Neuronal stem cell (in vitro differentiated cells): ENCODE data around the gene DOCK7.

Source experiments
- DNase-seq: peaks from one replicate; pipeline ENCODE4 v3.0.0-alpha.2; 2013; ENCODE audit warnings: low spot score
- H2AFZ ChIP-seq: one replicate; pipeline ENCODE4 v1.6.1; 2013; ENCODE audit warnings: mild to moderate bottlenecking, low read length, inconsistent platforms
- H2AK5ac ChIP-seq: 2 replicates; pipeline ENCODE4 v1.6.1; 2013; ENCODE audit warnings: low read depth, mild to moderate bottlenecking, inconsistent platforms, low read length, moderate library complexity, mixed read lengths
- H2BK120ac ChIP-seq: 2 replicates; pipeline ENCODE4 v1.6.1; 2013; ENCODE audit warnings: low read depth, mild to moderate bottlenecking, inconsistent platforms, low read length, moderate library complexity, mixed read lengths
- H2BK12ac ChIP-seq: one replicate; pipeline ENCODE4 v1.6.1; 2013; ENCODE audit warnings: low read length, inconsistent platforms
- H2BK15ac ChIP-seq: 2 replicates; pipeline ENCODE4 v1.6.1; 2013; ENCODE audit warnings: mild to moderate bottlenecking, low read length, inconsistent platforms, mixed read lengths
- H2BK5ac ChIP-seq: one replicate; pipeline ENCODE4 v1.6.1; 2013; ENCODE audit warnings: inconsistent platforms, mild to moderate bottlenecking, low read length, moderate library complexity
- H3K14ac ChIP-seq: one replicate; pipeline ENCODE4 v1.6.1; 2013; ENCODE audit warnings: low read length, inconsistent platforms
- H3K18ac ChIP-seq: 2 replicates; pipeline ENCODE4 v1.6.1; 2013; ENCODE audit warnings: low read length, inconsistent platforms
- H3K23ac ChIP-seq: 2 replicates; pipeline ENCODE4 v1.6.1; 2013; ENCODE audit warnings: low read depth, mild to moderate bottlenecking, mixed read lengths, low read length, inconsistent platforms; ENCODE audit not compliant: poor library complexity
- H3K27ac ChIP-seq: replicated peaks from 3 replicates; pipeline ENCODE4 v1.5.1; 2013; ENCODE audit warnings: low read length, inconsistent platforms
- H3K27me3 ChIP-seq, 3 experiments: 2 replicates each; pipeline ENCODE4 v1.6.1; 2013; ENCODE audit warnings: low read length in 3 of 3, mild to moderate bottlenecking in 2 of 3, inconsistent platforms in 1 of 3, low read depth in 1 of 3, mixed read lengths in 1 of 3, moderate library complexity in 1 of 3; ENCODE audit not compliant: control insufficient read depth in 3 of 3, insufficient read depth in 3 of 3
- H3K36me3 ChIP-seq, 2 donors: replicated peaks in 1 of 2; 2 replicates each; pipeline ENCODE4 v1.6.1; 2013; ENCODE audit warnings: low read length in 2 of 2; ENCODE audit not compliant: control insufficient read depth in 2 of 2, insufficient read depth in 2 of 2
- H3K4ac ChIP-seq: 2 replicates; pipeline ENCODE4 v1.6.1; 2013; ENCODE audit warnings: inconsistent platforms, mild to moderate bottlenecking, low read length, moderate library complexity
- H3K4me1 ChIP-seq, 2 donors: 1 replicate in 1 of 2; 2 replicates in 1 of 2; pipeline ENCODE4 v1.6.1; 2013; ENCODE audit warnings: low read length in 2 of 2, low read depth in 1 of 2; ENCODE audit not compliant: control insufficient read depth in 2 of 2, insufficient read depth in 1 of 2
- H3K4me2 ChIP-seq: one replicate; pipeline ENCODE4 v1.6.1; 2013; ENCODE audit warnings: mild to moderate bottlenecking, low read length, inconsistent platforms; ENCODE audit not compliant: insufficient read depth, poor library complexity, severe bottlenecking
- H3K4me3 ChIP-seq, 2 donors: 2 replicates each; pipeline ENCODE4 v1.5.1; 2013; ENCODE audit warnings: low read length in 2 of 2, mild to moderate bottlenecking in 2 of 2, inconsistent platforms in 1 of 2, moderate library complexity in 1 of 2
- H3K79me1 ChIP-seq: one replicate; pipeline ENCODE4 v1.6.1; 2013; ENCODE audit warnings: low read depth, mild to moderate bottlenecking, inconsistent platforms, low read length, moderate library complexity
- H3K9ac ChIP-seq: one replicate; pipeline ENCODE4 v1.6.1; 2013; ENCODE audit warnings: mild to moderate bottlenecking, low read depth, low read length, inconsistent platforms; ENCODE audit not compliant: poor library complexity
- H3K9me3 ChIP-seq, 2 donors: replicated peaks in 1 of 2; 2 replicates each; pipeline versions ENCODE3 to v1.6.1; 2013; ENCODE audit warnings: low read length in 2 of 2, mild to moderate bottlenecking in 2 of 2, inconsistent platforms in 1 of 2, low read depth in 1 of 2, mixed read lengths in 1 of 2, moderate library complexity in 1 of 2; ENCODE audit not compliant: control insufficient read depth in 2 of 2, insufficient read depth in 1 of 2
- H4K8ac ChIP-seq: one replicate; pipeline ENCODE4 v1.6.1; 2013; ENCODE audit warnings: low read depth, mild to moderate bottlenecking, inconsistent platforms, low read length, moderate library complexity
- H4K91ac ChIP-seq: one replicate; pipeline ENCODE4 v1.6.1; 2013; ENCODE audit warnings: low read length, low read depth, mild to moderate bottlenecking, inconsistent platforms; ENCODE audit not compliant: poor library complexity
- WGBS, 2 donors: extraction: QIAGEN DNeasy Blood & Tissue Kit; methylation state at CpG; one replicate each; pipeline ENCODE4 v1.1.7; 2013; ENCODE audit warnings: missing lambda C conversion rate in 2 of 2, mixed read lengths in 1 of 2; ENCODE audit not compliant: insufficient read length in 2 of 2, insufficient replicate concordance in 1 of 2; ENCODE audit errors: extremely low coverage in 2 of 2; 5-methylcytosine and 5-hydroxymethylcytosine counted together

Gene DOCK7

DNA sequence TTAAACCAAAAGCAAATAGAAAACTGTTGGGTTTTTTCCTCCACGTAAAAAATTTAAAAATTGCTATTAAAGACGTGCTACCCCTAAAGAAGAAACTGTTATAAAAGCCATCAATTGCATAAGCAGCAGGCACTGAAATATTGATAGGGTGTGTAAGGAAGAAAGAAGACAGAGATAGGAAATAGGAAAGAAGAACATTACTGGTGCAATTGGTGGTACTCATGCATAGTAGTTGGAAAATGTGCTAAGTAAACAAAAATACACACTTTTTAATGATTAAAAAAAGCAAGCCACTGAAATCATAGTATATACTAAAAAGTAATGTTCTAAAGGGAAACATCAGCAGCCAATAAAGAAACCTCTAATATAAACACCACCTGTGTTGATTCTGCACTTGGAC lies 143.6 kb downstream of the DOCK7 start:
- no peak overlapping the region for H3K23ac ChIP-seq
- no peak overlapping the region for H2BK12ac ChIP-seq
- H3K36me3 ChIP-seq = peaks cover 1 to 61% of the 10 kb centered on the region in 2 donors
- DNase-seq = no peak
- H3K4ac ChIP-seq = no peak overlapping the region
- H3K4me2 ChIP-seq = no peak overlapping the region
- no peak overlapping the region for H2AFZ ChIP-seq
- no peak overlapping the region for H2AK5ac ChIP-seq
- no peak overlapping the region for H3K27ac ChIP-seq
- H3K4me1 ChIP-seq = no peaks in the 10 kb centered on the region
- H3K18ac ChIP-seq = no peak overlapping the region
- H4K8ac ChIP-seq = no peak overlapping the region
- no peaks in the 10 kb centered on the region for H3K9me3 ChIP-seq
- no peak overlapping the region for H3K4me3 ChIP-seq
- no peaks in the 10 kb centered on the region for H3K79me1 ChIP-seq
- no peak overlapping the region for H2BK5ac ChIP-seq
- H3K27me3 ChIP-seq = no peaks in the 10 kb centered on the region
- H2BK15ac ChIP-seq = no peak overlapping the region
- H3K14ac ChIP-seq = no peak overlapping the region
- no CpG with 5 or more reads among the region's 2 CpGs for WGBS, 2 donors
- H2BK120ac ChIP-seq = no peak overlapping the region
- no peak overlapping the region for H4K91ac ChIP-seq
- no peak overlapping the region for H3K9ac ChIP-seq

DNA sequence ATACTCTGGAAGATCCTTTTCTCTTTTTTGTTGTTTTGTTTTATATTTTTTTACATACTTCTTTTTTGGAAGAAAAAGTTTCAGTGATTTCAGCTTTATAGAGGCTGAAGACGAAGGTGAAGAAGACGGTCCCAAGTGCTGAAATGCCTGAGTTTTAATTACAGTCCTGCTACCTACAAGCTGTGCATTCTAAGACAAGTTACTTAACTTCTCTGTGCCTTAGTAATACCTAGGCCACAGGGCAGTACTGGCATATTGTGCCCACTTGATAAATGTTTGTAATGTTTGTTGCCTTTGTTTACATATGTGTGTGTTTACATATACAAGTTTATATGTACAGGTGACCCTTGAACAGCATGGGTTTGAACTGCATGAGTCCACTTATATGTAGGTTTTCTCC lies 147.1 kb downstream of the DOCK7 start:
- WGBS, 2 donors = no CpG with 5 or more reads among the region's 2 CpGs
- Histone ChIP-seq H2BK5ac (no peak overlapping the region), H3K23ac (no peak overlapping the region), H4K8ac (no peak overlapping the region), H3K36me3 (peaks cover 3 to 80% of the 10 kb centered on the region in 2 donors), H3K14ac (no peak overlapping the region), H4K91ac (no peak overlapping the region), H3K18ac (no peak overlapping the region), H3K79me1 (no peaks in the 10 kb centered on the region), H3K4me2 (no peak overlapping the region), H3K9ac (no peak overlapping the region), H2BK120ac (no peak overlapping the region), H3K4me1 (no peaks in the 10 kb centered on the region), H2AK5ac (no peak overlapping the region), H2BK15ac (no peak overlapping the region), H2AFZ (no peak overlapping the region), H3K4me3 (no peak overlapping the region), H3K4ac (no peak overlapping the region), H2BK12ac (no peak overlapping the region), H3K27ac (no peak overlapping the region), H3K9me3 (no peaks in the 10 kb centered on the region), H3K27me3 (no peaks in the 10 kb centered on the region)
- DNase-seq = no peak

DNA sequence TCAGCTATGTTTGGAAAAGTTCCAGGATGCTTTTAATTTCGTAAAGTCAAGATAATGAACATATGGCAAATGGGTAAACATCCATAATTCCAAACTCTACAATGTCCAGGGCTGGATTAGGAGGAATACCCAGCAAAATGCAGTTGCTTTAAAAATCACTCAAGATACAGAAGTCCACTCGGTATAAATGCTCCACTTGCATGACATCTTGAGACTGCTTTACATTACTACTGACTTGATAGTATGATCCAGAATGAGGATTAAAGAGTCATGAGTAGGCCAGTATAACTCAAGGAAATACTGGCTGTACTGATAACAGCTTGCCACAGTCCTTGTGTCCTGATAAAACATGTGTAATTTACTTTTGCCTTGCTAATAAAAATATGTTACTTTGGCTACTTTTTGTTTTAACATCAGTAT lies 149.1 kb downstream of the DOCK7 start:
- Histone ChIP-seq H3K4ac (no peak overlapping the region), H4K91ac (no peak overlapping the region), H2AFZ (no peak overlapping the region), H3K4me2 (no peak overlapping the region), H3K4me3 (no peak overlapping the region), H3K23ac (no peak overlapping the region), H2BK5ac (no peak overlapping the region), H3K27me3 (no peaks in the 10 kb centered on the region), H2BK120ac (no peak overlapping the region), H3K14ac (no peak overlapping the region), H3K9ac (no peak overlapping the region), H4K8ac (no peak overlapping the region), H2BK15ac (no peak overlapping the region), H3K36me3 (peaks cover 9 to 97% of the 10 kb centered on the region in 2 donors), H3K27ac (no peak overlapping the region), H2BK12ac (no peak overlapping the region), H3K79me1 (no peaks in the 10 kb centered on the region), H3K18ac (no peak overlapping the region), H2AK5ac (no peak overlapping the region), H3K9me3 (no peaks in the 10 kb centered on the region), H3K4me1 (no peaks in the 10 kb centered on the region)
- no peak for DNase-seq
- no CpG with 5 or more reads among the region's 2 CpGs for WGBS, 2 donors

DNA sequence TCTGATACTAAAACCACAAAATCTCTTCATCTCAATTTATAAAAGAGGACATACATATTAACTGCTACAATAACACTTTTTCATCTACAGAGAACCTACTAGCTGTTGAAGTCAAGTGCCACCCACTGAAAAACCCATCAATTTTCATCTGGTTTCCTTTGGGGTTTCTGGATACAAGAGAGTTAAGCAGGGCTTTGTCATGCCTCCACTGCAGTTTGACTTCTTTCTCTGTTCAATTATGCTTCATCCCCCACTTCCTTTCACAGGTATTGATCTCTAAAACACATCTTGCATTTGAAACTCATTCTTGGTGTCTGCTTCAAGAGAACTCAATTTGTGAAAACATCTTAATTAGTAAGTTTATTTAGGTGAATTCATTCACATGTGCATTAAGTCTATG lies 151.3 kb downstream of the DOCK7 start:
- H3K23ac ChIP-seq = no peak overlapping the region
- no peak overlapping the region for H2BK120ac ChIP-seq
- H3K27ac ChIP-seq = no peak overlapping the region
- H2AK5ac ChIP-seq = no peak overlapping the region
- H3K79me1 ChIP-seq = no peaks in the 10 kb centered on the region
- no peak overlapping the region for H3K18ac ChIP-seq
- H3K27me3 ChIP-seq = no peaks in the 10 kb centered on the region
- peaks cover 12 to 94% of the 10 kb centered on the region in 2 donors for H3K36me3 ChIP-seq
- H3K4ac ChIP-seq = no peak overlapping the region
- no peak overlapping the region for H2AFZ ChIP-seq
- H3K14ac ChIP-seq = no peak overlapping the region
- H2BK15ac ChIP-seq = no peak overlapping the region
- no peak overlapping the region for H4K91ac ChIP-seq
- H2BK12ac ChIP-seq = no peak overlapping the region
- no peak for DNase-seq
- H3K9ac ChIP-seq = no peak overlapping the region
- no peak overlapping the region for H3K4me3 ChIP-seq
- H3K9me3 ChIP-seq = no peaks in the 10 kb centered on the region
- H3K4me2 ChIP-seq = no peak overlapping the region
- no peak overlapping the region for H4K8ac ChIP-seq
- no peaks in the 10 kb centered on the region for H3K4me1 ChIP-seq
- H2BK5ac ChIP-seq = no peak overlapping the region
